Measurements from ENCODE around the gene CADPS2.

GRCh38 chr7:122677149-122677548, 209.1 kb downstream of the CADPS2 start:
- TF ChIP-seq, protein P1, sequence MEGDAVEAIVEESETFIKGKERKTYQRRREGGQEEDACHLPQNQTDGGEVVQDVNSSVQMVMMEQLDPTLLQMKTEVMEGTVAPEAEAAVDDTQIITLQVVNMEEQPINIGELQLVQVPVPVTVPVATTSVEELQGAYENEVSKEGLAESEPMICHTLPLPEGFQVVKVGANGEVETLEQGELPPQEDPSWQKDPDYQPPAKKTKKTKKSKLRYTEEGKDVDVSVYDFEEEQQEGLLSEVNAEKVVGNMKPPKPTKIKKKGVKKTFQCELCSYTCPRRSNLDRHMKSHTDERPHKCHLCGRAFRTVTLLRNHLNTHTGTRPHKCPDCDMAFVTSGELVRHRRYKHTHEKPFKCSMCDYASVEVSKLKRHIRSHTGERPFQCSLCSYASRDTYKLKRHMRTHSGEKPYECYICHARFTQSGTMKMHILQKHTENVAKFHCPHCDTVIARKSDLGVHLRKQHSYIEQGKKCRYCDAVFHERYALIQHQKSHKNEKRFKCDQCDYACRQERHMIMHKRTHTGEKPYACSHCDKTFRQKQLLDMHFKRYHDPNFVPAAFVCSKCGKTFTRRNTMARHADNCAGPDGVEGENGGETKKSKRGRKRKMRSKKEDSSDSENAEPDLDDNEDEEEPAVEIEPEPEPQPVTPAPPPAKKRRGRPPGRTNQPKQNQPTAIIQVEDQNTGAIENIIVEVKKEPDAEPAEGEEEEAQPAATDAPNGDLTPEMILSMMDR (IDR thresholded peaks at IDR 0.05; ENCODE audit: low read length), result no peak
- TF ChIP-seq EZH2 (IDR thresholded peaks at IDR 0.05; ENCODE audit: borderline replicate concordance, low read length), result no peak
